Gastrocnemius medialis (tissue), 4 donors: ENCODE data around the gene DEFB108B. TPM values are rescaled to one million over a fixed set of nuclear protein-coding genes. Genes with fewer than 3 reads are reported as not detected.
"Not testable (repeated sequence)": the region's sequence is repeated elsewhere in the genome, so short reads cannot be mapped to it uniquely, and the experiment has no call there.

Experiments used
- ATAC-seq, 2 donors: fragments of 150-250 bp; one replicate each; pipeline ENCODE4 v1.9.1; 2016
- DNase-seq, 2 donors: peaks; one replicate each; pipeline ENCODE4 v3.0.0-alpha.2; 2019
- H3K27ac ChIP-seq, 4 donors: fragments of 200-600 bp; sonication (generic); 1 replicate in 1 of 4; 2 replicates in 3 of 4; pipeline ENCODE4 v1.5.1; 2016 to 2018; ENCODE audit warnings: mild to moderate bottlenecking in 2 of 4, moderate library complexity in 1 of 4
- H3K27me3 ChIP-seq, 3 donors: fragments of 200-600 bp; sonication (generic) in 2 of 3; 1 replicate in 1 of 3; 2 replicates in 2 of 3; pipeline versions ENCODE4 v1.5.1 to v1.6.0; 2016 to 2019; ENCODE audit warnings: mild to moderate bottlenecking in 1 of 3, moderate library complexity in 1 of 3
- H3K36me3 ChIP-seq, 2 donors: fragments of 200-600 bp; sonication (generic) in 1 of 2; one replicate each; pipeline ENCODE4 v1.5.1; 2017 to 2018
- H3K4me1 ChIP-seq, 2 donors: fragments of 200-600 bp; sonication (generic) in 1 of 2; one replicate each; pipeline ENCODE4 v1.5.1; 2016 to 2017; ENCODE audit warnings: mild to moderate bottlenecking in 2 of 2
- H3K4me3 ChIP-seq, 4 donors: fragments of 200-600 bp; sonication (generic) in 3 of 4; 1 replicate in 1 of 4; 2 replicates in 3 of 4; pipeline ENCODE4 v1.5.1; 2016 to 2019; ENCODE audit warnings: mild to moderate bottlenecking in 2 of 4
- H3K9me3 ChIP-seq, 3 donors: fragments of 200-600 bp; sonication (generic) in 2 of 3; 1 replicate in 1 of 3; 2 replicates in 2 of 3; pipeline ENCODE4 v1.5.1; 2016 to 2019
- CTCF ChIP-seq, 5 experiments: fragments of 450-650 bp in 3 of 5; fragments of 200-600 bp in 2 of 5; sonication (generic) in 2 of 5; IDR thresholded peaks in 4 of 5; conservative IDR thresholded peaks in 1 of 5; 1 replicate in 4 of 5; 2 replicates in 1 of 5; pipeline ENCODE4 v1.5.1; 2016 to 2019; ENCODE audit warnings: antibody characterized with exemption in 5 of 5, mild to moderate bottlenecking in 3 of 5, moderate library complexity in 3 of 5
- POLR2A ChIP-seq, 2 donors: fragments of 450-650 bp; IDR thresholded peaks; one replicate each; pipeline ENCODE4 v1.6.1; 2017; ENCODE audit warnings: antibody characterized with exemption in 2 of 2, mild to moderate bottlenecking in 2 of 2, moderate library complexity in 2 of 2
- in situ Hi-C, 4 donors: fragments of 200-750 bp; cut with MboI; loops; one replicate each; pipeline versions ENCODE4 v1.15.0 to v1.8.0; 2017; ENCODE audit warnings: low sequenced_read_pairs in 4 of 4
- intact Hi-C: fragments of 100-400 bp; cut with DNase I; formaldehyde crosslinking; loops from one replicate; pipeline ENCODE4 v1.15.1; 2023; ENCODE audit warnings: low total_unique reads
- total RNA-seq, 4 donors: library from RNA; depleted of rRNA; stranded (reverse); fragments of >200 nt; gene quantifications; one replicate each; pipeline versions ENCODE4 v1.1.0 to v1.2.3, GENCODE V29; 2016

DEFB108B gene
- not detected for total RNA-seq

- H3K36me3 ChIP-seq, H3K27ac ChIP-seq, H3K9me3 ChIP-seq, in situ Hi-C loops, DNase-seq, ATAC-seq, H3K27me3 ChIP-seq, H3K4me3 ChIP-seq, intact Hi-C loops, H3K4me1 ChIP-seq: not testable (repeated sequence)
These were observed at the start of gene DEFB108B for GRCh38 chr11:71832811-71833210. DEFB108B (plus strand) TSS chr11:71833200; CDS start chr11:71833200, 0 bp downstream.

- DNase-seq, ATAC-seq, H3K4me1 ChIP-seq, H3K36me3 ChIP-seq, in situ Hi-C loops, H3K9me3 ChIP-seq, H3K27me3 ChIP-seq: not testable (repeated sequence)
- intact Hi-C loops: loop anchor here (2.0 to 10.0 kb wide), 4 partner anchors 239 to 437 kb away; partner anchors contain the start of genes DHCR7, LAMTOR1 and TOMT
- Histone ChIP-seq H3K27ac (peak overlapping the region; percentile 84 to 92 (median 88)), H3K4me3 (peak overlapping the region; percentile 82 to 86 (median 84))
- TF ChIP-seq POLR2A (IDR thresholded peaks at IDR 0.05): peak; percentile 64 to 68
These were observed 46.7 kb upstream of the DEFB108B start for GRCh38 chr11:71786114-71786847.

GRCh38 chr11:71786848-71787097 lies 46.2 kb upstream of the DEFB108B start:
- Histone ChIP-seq H3K4me3 (peak overlapping the region in 3 of 4 donors; percentile 84 to 86 (median 85)), H3K27ac (peak overlapping the region; percentile 84 to 92 (median 88))
- H3K36me3 ChIP-seq, H3K4me1 ChIP-seq, H3K27me3 ChIP-seq, H3K9me3 ChIP-seq, ATAC-seq, in situ Hi-C loops: not testable (repeated sequence)
- peak; percentile 100 for DNase-seq
- intact Hi-C loops: loop anchor here (2.0 to 10.0 kb wide), 4 partner anchors 238 to 436 kb away; partner anchors contain the start of genes DHCR7, LAMTOR1 and TOMT

GRCh38 chr11:71787098-71787823 lies 45.7 kb upstream of the DEFB108B start:
- in situ Hi-C loops: no loop called here
- H3K36me3 ChIP-seq: no peaks in the 10 kb centered on the region
- intact Hi-C loops: loop anchor here (2.0 to 10.0 kb wide), 4 partner anchors 238 to 436 kb away; partner anchors contain the start of genes DHCR7, LAMTOR1 and TOMT

GRCh38 chr11:71787824-71788454 lies 45.1 kb upstream of the DEFB108B start:
- in situ Hi-C loops, H3K4me1 ChIP-seq, H3K27me3 ChIP-seq, ATAC-seq, H3K9me3 ChIP-seq, DNase-seq, H3K36me3 ChIP-seq: not testable (repeated sequence)
- intact Hi-C loops: loop anchor here (2.0 to 10.0 kb wide), 4 partner anchors 237 to 435 kb away; partner anchors contain the start of genes DHCR7, LAMTOR1 and TOMT
- Histone ChIP-seq H3K4me3 (peak overlapping the region; percentile 63 to 85 (median 78)), H3K27ac (peak overlapping the region; percentile 73 to 92 (median 88))

More at GRCh38 chr11:71787098-71787823, 45.7 kb upstream of the DEFB108B start:
- TF ChIP-seq CTCF (IDR thresholded peaks at IDR 0.05 in 4 of 5, conservative IDR thresholded peaks at IDR 0.05 in 1 of 5): no peak
- peak; percentile 62 to 65 for TF ChIP-seq POLR2A (IDR thresholded peaks at IDR 0.05)
- Histone ChIP-seq H3K9me3 (no peaks in the 10 kb centered on the region), H3K4me3 (peak overlapping the region; percentile 63 to 85 (median 78)), H3K27me3 (no peaks in the 10 kb centered on the region), H3K27ac (peak overlapping the region; percentile 73 to 92 (median 88)), H3K4me1 (peaks cover 6% of the 10 kb centered on the region in 2 donors)
- DNase-seq (peak; percentile 21 to 91), ATAC-seq (peak; percentile 99 to 100)

- H3K27me3 ChIP-seq, H3K36me3 ChIP-seq, DNase-seq, H3K4me1 ChIP-seq, H3K9me3 ChIP-seq, in situ Hi-C loops, H3K4me3 ChIP-seq, ATAC-seq: not testable (repeated sequence)
- H3K27ac ChIP-seq: peak overlapping the region in 1 of 4 donors; percentile 51
- intact Hi-C loops: loop anchor here (5.0 to 10.0 kb wide), 3 partner anchors 235 to 342 kb away; partner anchors contain the start of genes DHCR7, LAMTOR1 and TOMT
These were observed 43.4 kb upstream of the DEFB108B start for GRCh38 chr11:71789444-71790196.

- H3K4me3 ChIP-seq, intact Hi-C loops, in situ Hi-C loops, ATAC-seq, DNase-seq, H3K9me3 ChIP-seq, H3K4me1 ChIP-seq, H3K27ac ChIP-seq, H3K36me3 ChIP-seq, H3K27me3 ChIP-seq: not testable (repeated sequence)
These were observed 41.9 kb upstream of the DEFB108B start for GRCh38 chr11:71791111-71791510.
